ENCODE data around the gene ABO.
"Not testable (repeated sequence)": the region's sequence is repeated elsewhere in the genome, so short reads cannot be mapped to it uniquely, and the experiment has no call there.

ABO gene
- total RNA-seq: 0.04 to 0.98 (median 0.39) reads per million in 3 experiments

DNA sequence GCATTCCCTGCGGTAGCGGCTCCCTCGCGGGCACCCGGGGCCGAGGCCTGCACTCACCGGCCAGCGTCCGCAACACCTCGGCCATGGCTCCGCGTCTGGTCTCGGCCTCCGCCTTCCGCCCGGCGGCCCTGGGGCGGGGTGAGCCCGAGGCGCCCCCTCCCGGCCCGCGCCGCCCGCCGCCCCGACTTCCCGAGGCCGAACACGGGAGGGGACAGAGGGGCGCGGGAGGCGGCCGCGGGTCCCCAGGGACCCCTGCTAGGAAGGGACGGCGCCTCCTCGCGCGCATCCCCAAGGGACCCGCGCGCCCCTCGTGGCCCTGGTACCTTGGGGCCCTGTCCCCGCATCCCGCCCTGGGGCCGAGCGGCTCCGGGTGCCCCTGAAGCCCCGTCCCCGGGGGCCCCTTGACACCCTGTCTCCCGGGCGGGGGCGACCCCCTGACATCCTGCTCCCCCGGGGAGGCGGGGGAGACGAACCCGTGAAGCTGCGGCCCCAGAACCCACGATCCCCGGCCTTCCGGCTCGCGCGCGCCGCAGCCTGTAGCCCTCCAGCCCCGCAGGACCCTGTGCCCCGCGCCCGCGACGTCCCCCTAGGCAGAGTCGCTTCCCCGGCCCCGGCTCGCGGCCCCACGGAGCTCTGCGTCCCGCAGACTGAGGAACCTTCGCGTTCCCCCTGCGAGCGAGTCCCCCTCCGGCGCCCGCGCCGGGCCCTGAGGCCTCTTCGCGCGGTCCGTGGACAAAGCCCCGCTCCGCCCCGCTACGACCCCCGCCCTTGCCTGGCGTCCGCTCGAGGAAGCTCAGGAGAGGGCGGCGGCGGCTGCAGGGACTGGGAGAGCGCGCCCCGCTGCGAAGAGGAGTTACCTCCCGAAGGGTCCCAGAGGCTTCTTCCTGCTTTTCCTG lies at the start of gene ABO:
Gene ABO, minus strand, starts transcription at position 97 of the 896 bp plus-strand sequence.
- no peak for DNase-seq

DNA sequence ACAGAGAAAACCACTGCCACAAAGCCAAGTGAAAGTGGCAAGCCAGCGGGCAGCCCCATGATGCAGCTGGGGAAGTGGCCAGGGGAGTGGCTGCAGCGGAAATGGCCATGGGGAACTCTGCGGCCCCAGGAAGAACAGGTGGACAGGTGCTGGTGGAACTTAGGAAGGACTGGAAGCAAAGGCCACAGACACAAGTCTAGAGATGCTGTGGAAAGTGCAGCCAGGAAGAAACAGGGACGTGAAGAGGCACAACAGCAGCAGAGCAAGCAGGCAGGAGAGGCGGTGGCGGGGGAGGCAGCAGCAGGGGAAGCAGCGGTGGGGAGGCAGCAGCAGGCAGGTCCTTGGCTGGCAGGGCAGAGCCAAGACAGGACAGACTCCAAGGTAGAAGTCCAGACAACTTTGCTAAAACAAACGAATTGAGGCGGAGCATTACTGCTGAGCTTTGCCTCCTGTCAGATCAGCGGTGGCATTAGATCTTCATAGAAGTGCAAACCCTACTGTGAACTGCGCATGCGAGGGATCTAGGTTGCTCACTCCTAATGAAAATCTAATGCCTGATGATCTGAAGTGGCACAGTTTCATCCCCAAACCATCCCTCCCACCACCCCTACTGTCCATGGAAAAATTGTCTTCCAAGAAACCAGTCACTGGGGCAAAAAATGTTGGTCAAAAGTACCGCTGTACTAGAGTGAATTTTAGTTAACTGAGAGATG lies 49.1 kb upstream of the ABO start:
- no peak for DNase-seq

GRCh38 chr9:133323211-133323610 lies 48.2 kb upstream of the ABO start:
- no peak for DNase-seq

- no peak for DNase-seq
Measured at GRCh38 chr9:133322701-133323100, 47.7 kb upstream of the ABO start.

GRCh38 chr9:133321411-133321935 lies 46.5 kb upstream of the ABO start:
- DNase-seq: no peak

- DNase-seq: no peak
Measured at GRCh38 chr9:133320421-133320881, 45.5 kb upstream of the ABO start.

DNA sequence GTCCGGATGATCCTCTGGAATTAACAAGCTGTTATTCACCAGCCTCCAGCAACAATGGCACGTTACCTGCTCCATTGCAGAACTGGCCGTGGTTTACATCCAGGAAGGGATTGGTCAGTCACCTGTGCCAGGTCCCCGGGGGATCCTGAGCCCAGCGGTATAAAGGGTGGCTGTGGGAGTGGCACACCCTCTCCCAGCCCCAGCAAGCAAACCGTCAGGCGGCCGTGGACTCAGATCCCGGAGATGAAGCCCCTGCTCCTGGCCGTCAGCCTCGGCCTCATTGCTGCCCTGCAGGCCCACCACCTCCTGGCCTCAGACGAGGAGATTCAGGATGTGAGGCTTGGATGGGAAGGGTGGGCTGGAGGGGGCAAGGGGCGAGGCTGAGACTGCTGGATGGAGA lies 42.5 kb upstream of the ABO start:
- DNase-seq: not testable (repeated sequence)

DNA sequence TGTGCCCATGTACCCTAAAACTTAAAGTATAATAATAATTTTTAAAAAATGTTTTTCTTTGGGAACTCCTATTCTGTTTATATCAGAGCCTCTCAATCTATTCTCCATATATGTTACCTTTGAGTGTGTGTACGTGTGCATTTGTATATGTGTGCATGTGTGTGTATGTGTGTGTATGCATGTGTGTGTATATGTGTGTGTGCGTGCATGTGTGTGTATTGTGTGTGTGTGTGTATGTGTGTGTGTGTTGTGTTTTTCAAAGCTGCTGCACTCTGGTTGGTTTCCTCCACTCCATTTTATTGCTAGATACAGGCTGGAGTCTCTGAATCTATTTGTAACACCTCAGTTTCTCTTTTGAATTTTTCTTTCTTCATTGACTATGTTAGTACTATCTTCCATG lies 41.0 kb upstream of the ABO start:
- no peak for DNase-seq

DNA sequence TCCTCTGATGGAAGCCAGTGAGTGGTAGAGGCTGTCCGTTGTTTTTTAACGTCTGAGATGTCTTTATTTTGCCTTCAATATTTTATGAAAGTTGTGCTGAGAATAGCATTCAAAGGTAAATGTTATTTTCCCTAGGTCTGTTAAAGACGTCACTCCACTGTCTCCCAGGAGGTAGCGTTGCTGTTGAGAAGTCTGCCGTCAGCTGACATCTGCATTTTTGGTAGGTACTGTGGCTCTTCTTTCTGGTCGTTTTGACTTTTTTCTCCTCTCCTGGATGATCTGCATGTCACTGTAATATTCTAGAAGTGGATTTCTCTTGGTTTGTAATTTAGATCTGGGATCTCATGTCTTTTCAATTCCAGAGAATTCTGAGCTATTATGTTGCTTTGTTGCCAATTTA lies 34.6 kb upstream of the ABO start:
- no peak for DNase-seq

DNA sequence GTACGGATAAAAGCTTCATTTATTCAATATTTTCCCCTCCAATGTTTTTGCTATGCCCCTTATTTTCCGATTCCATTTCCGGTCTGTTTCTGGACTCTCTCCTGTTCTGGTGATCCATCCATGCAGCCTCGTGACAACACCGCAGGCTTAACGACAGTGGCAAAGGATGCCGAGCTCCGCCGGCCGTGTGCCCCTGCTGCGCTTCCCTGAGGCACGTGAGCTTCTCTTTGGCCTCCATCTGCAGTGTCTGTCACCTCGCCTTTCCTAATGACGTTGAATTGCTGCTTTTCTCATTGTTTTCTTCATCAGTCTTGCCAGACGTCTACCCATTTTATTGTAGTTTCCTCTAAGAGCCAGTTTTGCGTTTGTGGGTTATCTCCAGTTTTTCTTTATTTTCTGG lies 32.3 kb upstream of the ABO start:
- no peak for DNase-seq

DNA sequence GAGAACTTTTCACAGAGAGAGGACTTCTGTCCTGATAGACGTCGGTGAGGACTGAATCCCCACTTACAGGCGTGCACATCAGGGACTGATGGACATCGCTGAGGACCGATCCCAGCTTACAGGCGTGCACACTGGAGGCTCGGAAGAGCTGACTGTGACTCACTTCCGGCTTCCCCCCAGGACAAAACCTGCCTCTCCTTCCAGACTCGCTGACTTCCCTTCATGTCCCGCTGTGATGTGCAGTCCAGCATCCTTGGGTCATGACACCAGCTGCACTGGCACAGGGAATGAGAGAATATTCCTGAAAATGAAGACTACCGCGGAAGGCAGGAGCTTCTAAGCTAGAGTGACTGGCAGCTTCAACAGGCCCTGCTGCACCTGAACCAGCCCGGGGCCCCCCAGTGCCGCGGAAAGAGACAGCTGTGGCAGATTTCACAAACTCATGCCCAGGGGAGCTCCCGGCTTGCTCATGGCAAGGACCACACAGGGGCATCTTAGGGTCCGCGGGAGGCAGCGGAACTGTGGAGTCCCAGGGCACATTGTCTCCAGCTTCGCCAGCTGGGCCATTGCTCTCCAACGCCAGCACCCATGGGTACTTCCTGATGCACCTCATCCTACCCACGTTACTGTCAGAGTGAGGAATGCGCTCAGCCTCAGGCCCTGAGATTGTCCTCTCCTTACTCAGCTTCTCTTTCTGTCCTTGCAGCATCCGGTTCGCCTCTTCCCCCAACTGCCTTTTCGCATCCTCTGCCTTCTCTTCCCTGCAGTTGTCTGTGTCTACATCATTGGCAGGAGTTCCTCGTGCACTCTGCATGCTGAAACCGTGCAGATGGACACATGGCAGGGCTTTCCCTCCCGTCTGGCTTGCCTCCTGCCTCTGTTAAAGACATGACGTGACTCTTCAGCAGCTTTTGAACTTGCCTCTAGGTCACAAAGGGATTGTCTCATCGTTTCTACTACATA lies 31.5 kb upstream of the ABO start:
- DNase-seq: no peak

DNA sequence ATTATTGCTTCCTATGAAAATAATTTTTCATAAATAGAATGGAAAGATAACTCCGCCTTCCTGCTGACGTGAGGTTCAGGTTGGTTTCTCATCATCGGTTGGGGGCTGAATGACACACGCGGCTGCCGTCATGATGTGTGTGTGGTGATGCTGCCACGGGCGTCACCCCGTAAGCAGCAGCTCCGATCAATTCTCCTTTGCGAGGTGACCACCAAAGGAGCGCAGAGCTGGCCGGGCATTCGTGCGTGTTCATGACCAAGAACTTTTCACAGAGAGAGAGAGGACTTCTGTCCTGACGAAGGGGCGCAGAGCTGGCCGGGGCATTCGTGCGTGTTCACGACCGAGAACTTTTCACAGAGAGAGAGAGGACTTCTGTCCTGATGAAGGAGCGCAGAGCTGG lies 30.7 kb upstream of the ABO start:
- DNase-seq: no peak

DNA sequence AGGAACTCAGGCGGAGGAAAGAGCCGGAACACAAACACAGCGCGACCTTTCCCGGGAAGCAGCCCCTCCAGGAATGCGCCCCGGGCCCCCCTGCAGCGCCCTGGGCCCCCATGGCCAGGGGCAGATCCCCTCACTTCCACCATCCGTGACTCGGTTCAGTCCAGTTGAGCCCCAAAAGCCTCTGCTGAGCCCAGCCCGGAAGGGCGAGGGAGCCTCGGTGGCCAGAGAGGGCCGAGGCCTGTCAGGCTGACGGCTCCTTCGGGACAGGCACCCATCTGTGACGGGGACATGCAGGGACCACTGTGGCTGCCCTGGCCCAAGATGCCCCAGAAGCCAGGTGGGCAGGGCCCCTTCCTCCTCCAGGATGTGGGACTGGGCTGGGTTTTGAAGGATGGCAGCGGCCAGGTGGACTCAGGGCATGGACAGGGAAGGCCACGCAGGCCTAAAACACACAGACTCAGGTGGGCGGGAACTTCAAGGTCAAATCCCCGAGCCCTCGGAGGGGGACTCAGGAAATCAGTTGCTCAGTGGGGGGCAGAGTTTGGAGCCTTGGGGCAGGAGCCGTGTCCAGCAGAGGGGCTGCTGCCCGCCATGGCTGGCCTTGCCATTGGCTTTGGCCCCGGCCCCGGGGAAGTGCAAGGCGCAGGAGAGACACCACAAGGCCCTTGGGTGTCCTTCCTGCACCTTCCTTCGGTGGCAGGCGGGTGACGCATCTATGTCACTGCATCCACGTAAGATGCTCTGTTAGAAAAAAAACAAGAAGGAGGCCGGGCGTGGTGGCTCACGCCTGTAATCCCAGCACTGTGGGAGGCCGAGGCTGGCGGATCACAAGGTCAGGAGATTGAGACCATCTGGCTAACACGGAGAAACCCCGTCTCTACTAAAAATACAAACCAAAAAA lies 29.7 kb upstream of the ABO start:
- no peak for DNase-seq

GRCh38 chr9:133304158-133304470 lies 29.1 kb upstream of the ABO start:
- DNase-seq: no peak

- no peak for DNase-seq
Measured at GRCh38 chr9:133303266-133304157, 28.5 kb upstream of the ABO start.

- no peak for DNase-seq
Measured at GRCh38 chr9:133301253-133302230, 26.5 kb upstream of the ABO start.

- not testable (repeated sequence) for DNase-seq
Measured at GRCh38 chr9:133299996-133300395, 25.0 kb upstream of the ABO start.

DNA sequence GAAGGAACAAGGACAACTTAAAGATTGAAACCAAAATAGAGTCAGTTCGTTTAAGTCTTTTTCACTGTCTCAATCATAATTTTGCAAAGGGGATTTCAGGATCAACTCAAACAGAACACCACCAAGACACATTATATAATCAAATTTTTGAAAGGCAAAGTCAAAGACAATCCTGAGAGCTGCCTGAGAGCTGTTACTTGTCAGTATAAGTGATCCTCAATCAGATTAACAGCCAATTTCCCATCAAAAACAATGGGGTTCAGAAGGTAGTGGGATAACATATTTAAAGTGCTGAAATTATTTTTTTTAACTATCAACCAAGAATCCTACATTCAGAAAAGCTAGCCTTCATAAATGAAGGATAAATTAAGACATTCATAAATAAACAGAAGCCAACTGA lies 19.3 kb upstream of the ABO start:
- DNase-seq: no peak

DNA sequence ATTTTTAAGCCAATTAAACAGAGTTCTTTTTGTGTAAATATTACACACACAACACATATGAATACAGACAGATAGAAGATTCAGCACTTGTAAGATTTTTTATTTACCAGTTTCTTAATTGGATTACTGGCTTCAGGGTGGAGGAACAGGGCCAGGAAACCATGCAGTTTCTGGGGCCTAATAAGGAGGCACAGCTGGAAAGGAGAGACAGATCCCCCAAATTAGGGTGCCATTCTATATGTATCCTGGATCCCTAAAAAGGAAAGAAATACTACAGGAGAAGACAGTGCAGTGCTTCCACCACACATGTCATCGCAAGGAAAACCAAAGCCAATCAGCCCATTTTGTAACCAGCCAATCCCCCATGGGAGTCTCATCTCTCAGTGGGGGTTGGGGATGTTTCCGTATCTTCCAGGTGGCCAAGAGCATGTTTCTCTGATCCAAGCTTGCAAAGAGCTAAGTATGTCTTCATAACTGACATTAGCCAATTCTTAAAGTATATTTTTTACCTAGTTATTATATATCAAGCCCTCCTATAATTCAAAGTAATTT lies 15.8 kb upstream of the ABO start:
- DNase-seq: no peak

Measured in central memory CD4-positive, alpha-beta T cell (primary cell).